GM23338 (cell line): ENCODE measurements around the gene ABHD15. TPM values are rescaled to one million over a fixed set of nuclear protein-coding genes. Genes with fewer than 3 reads are reported as not detected.

Experiments used
- ATAC-seq: fragments of 200-7000 bp; cut with Tn5 transposase; 3 replicates; pipeline ENCODE4 v1.9.1; 2020
- DNase-seq: peaks from one replicate; pipeline ENCODE4 v3.0.0-alpha.2; 2015; ENCODE audit warnings: low spot score
- H2AFZ ChIP-seq: fragments of 200-600 bp; sonication (generic); 2 replicates; pipeline ENCODE4 v1.8.0; 2016; ENCODE audit warnings: antibody characterized with exemption, mild to moderate bottlenecking, moderate library complexity
- H3F3A ChIP-seq: fragments of 200-600 bp; sonication (generic); replicated peaks from 2 replicates; pipeline ENCODE4 v1.8.0; 2017; ENCODE audit warnings: antibody characterized with exemption, mixed run types, low read depth
- H3K27ac ChIP-seq: fragments of 200-600 bp; sonication (generic); 2 replicates; pipeline ENCODE4 v1.6.1; 2016; ENCODE audit warnings: low read depth
- H3K27me3 ChIP-seq: fragments of 200-600 bp; sonication (generic); 2 replicates; pipeline ENCODE4 v1.8.0; 2016; ENCODE audit warnings: mild to moderate bottlenecking, mixed run types, moderate library complexity; ENCODE audit not compliant: insufficient read depth
- H3K36me3 ChIP-seq: fragments of 200-600 bp; sonication (generic); 2 replicates; pipeline ENCODE4 v1.8.0; 2016; ENCODE audit warnings: mild to moderate bottlenecking; ENCODE audit not compliant: insufficient read depth
- H3K4me1 ChIP-seq: fragments of 200-600 bp; sonication (generic); 2 replicates; pipeline ENCODE4 v1.8.0; 2016; ENCODE audit warnings: mild to moderate bottlenecking, moderate library complexity; ENCODE audit not compliant: insufficient read depth
- H3K4me2 ChIP-seq: fragments of 200-600 bp; sonication (generic); 2 replicates; pipeline ENCODE4 v1.7.1; 2017; ENCODE audit warnings: mixed run types
- H3K4me3 ChIP-seq: fragments of 200-600 bp; sonication (generic); 2 replicates; pipeline ENCODE4 v1.6.1; 2016; ENCODE audit warnings: mixed run types
- H3K79me2 ChIP-seq: fragments of 200-600 bp; sonication (generic); replicated peaks from 2 replicates; pipeline ENCODE4 v1.8.0; 2017; ENCODE audit warnings: mild to moderate bottlenecking; ENCODE audit not compliant: insufficient read depth
- H3K9me2 ChIP-seq: fragments of 200-600 bp; sonication (generic); 2 replicates; pipeline ENCODE4 v1.8.0; 2017; ENCODE audit not compliant: insufficient read depth
- H4K20me1 ChIP-seq: fragments of 200-600 bp; sonication (generic); replicated peaks from 2 replicates; pipeline ENCODE4 v1.8.0; 2017; ENCODE audit warnings: mild to moderate bottlenecking; ENCODE audit not compliant: insufficient read depth
- H3K27ac Mint-ChIP-seq: 2 replicates; pipeline ENCODE4 v1.8.0; 2020; ENCODE audit warnings: inconsistent platforms, mild to moderate bottlenecking, moderate library complexity, mixed read lengths
- H3K27me3 Mint-ChIP-seq: 3 replicates; pipeline ENCODE4 v1.8.0; 2022; ENCODE audit warnings: low read depth, mild to moderate bottlenecking, moderate library complexity, mixed read lengths, inconsistent platforms; ENCODE audit not compliant: insufficient read depth, poor library complexity
- H3K36me3 Mint-ChIP-seq: 3 replicates; pipeline ENCODE4 v1.8.0; 2021; ENCODE audit warnings: low read depth, mild to moderate bottlenecking, inconsistent platforms, moderate library complexity, mixed read lengths
- H3K4me1 Mint-ChIP-seq: 3 replicates; pipeline ENCODE4 v1.8.0; 2020; ENCODE audit warnings: mild to moderate bottlenecking, inconsistent platforms, mixed read lengths
- H3K4me3 Mint-ChIP-seq: 3 replicates; pipeline ENCODE4 v1.8.0; 2021; ENCODE audit warnings: moderate library complexity, mild to moderate bottlenecking, inconsistent platforms, mixed read lengths
- H3K9me3 Mint-ChIP-seq: 3 replicates; pipeline ENCODE4 v1.8.0; 2020; ENCODE audit warnings: moderate library complexity, mild to moderate bottlenecking, inconsistent platforms, mixed read lengths
- CTCF ChIP-seq, 2 experiments: fragments of 200-600 bp in 1 of 2; sonication (generic) in 1 of 2; conservative IDR thresholded peaks; 2 replicates each; pipeline versions ENCODE4 v1.5.1 to v1.6.1; 2016 to 2017; ENCODE audit warnings: antibody characterized with exemption in 2 of 2, low read depth in 2 of 2, mild to moderate bottlenecking in 2 of 2, moderate library complexity in 1 of 2
- EZH2 ChIP-seq: fragments of 200-600 bp; sonication (generic); IDR thresholded peaks from one replicate; pipeline ENCODE4 v1.8.0; 2017; ENCODE audit warnings: antibody characterized with exemption, mild to moderate bottlenecking, low read depth; ENCODE audit not compliant: unreplicated experiment
- JUNB ChIP-seq: IDR thresholded peaks from one replicate; pipeline ENCODE4 v1.6.1; 2016; ENCODE audit warnings: antibody characterized with exemption; ENCODE audit not compliant: unreplicated experiment
- POLR2AphosphoS5 ChIP-seq: IDR thresholded peaks from 2 replicates; pipeline ENCODE4 v1.6.1; 2016; ENCODE audit warnings: antibody characterized with exemption, low read depth
- REST ChIP-seq: IDR thresholded peaks from one replicate; pipeline ENCODE4 v1.6.1; 2018; ENCODE audit warnings: antibody characterized with exemption; ENCODE audit not compliant: unreplicated experiment
- STAT1 ChIP-seq: IDR thresholded peaks from one replicate; pipeline ENCODE4 v1.6.1; 2016; ENCODE audit warnings: antibody characterized with exemption; ENCODE audit not compliant: unreplicated experiment
- ZNF331 ChIP-seq: fragments of 250-450 bp; sonication (Bioruptor Pico); IDR thresholded peaks from 2 replicates; pipeline ENCODE4 v1.5.0; 2020; ENCODE audit warnings: low read depth, mild to moderate bottlenecking, moderate library complexity
- polyA plus RNA-seq: library from polyadenylated mRNA; unstranded; fragments of >200 nt; fragmentation: Nextera tagmentation; extraction: Ambion mirVana; gene quantifications from 2 replicates; pipeline ENCODE4 v1.2.1, GENCODE V29; 2016
- total RNA-seq: library from RNA; depleted of rRNA; stranded (reverse); fragments of >200 nt; shearing (Covaris generic); gene quantifications from 2 replicates; pipeline ENCODE4 v1.2.3, GENCODE V29; 2014

Gene ABHD15
- total and polyA plus RNA-seq, 2 experiments from 2014 or later, result 0.27 to 2.5 TPM

GRCh38 chr17:29589524-29590410 is 22.9 kb upstream of the ABHD15 start, which contains the start of gene GIT1:
Gene GIT1 (minus strand): TSS chr17:29589648. CDS start chr17:29589378, 270 bp downstream.
- H3F3A ChIP-seq, result peaks cover 19% of the 10 kb centered on the region
- H3K9me2 ChIP-seq, result no peaks in the 10 kb centered on the region
- H3K36me3 Mint-ChIP-seq, result no peaks in the 10 kb centered on the region; the same call in 2 of the 3 replicates
- no peak within 1 kb of the TSS for H3K27ac Mint-ChIP-seq
- peaks cover 15% of the 10 kb centered on the region for H4K20me1 ChIP-seq
- H3K4me3 ChIP-seq, result peak within 1 kb of the TSS; percentile 82
- no peak within 1 kb of the TSS for H3K27ac ChIP-seq
- H3K27me3 Mint-ChIP-seq, result peaks cover 28% of the 10 kb centered on the region
- peaks cover 12% of the 10 kb centered on the region for H3K27me3 ChIP-seq
- H3K4me1 ChIP-seq, result peaks cover 37% of the 10 kb centered on the region
- peak within 1 kb of the TSS; percentile 99 for H3K4me2 ChIP-seq
- H3K4me1 Mint-ChIP-seq, result peaks cover 46% of the 10 kb centered on the region
- H3K36me3 ChIP-seq, result no peaks in the 10 kb centered on the region
- DNase-seq, result peak; percentile 94
- peak; percentile 8 for ATAC-seq
- no peak for TF ChIP-seq JUNB
- peak; percentile 34; the same call in 1 of the 2 replicates for TF ChIP-seq POLR2AphosphoS5
- peak in 1 of 2 experiments; percentile 8; a peak in 1 of 4 replicates for TF ChIP-seq CTCF (conservative IDR thresholded peaks at IDR 0.05; ENCODE audit: low read depth in 2 of 2)
- TF ChIP-seq ZNF331, result no peak
- peak; percentile 20 for TF ChIP-seq EZH2
- peak within 1 kb of the TSS; percentile 99 for H2AFZ ChIP-seq
- no peaks in the 10 kb centered on the region for H3K9me3 Mint-ChIP-seq
- H3K4me3 Mint-ChIP-seq, result peak within 1 kb of the TSS; percentile 89
- H3K79me2 ChIP-seq, result peaks cover 40% of the 10 kb centered on the region

- no peak for TF ChIP-seq REST
- no peak for TF ChIP-seq STAT1
- peak; percentile 33 for TF ChIP-seq EZH2
- peak; percentile 63 for DNase-seq
- Histone ChIP-seq H3K9me2 (no peaks in the 10 kb centered on the region), H3K4me3 (peak overlapping the region; percentile 82), H4K20me1 (peaks cover 17% of the 10 kb centered on the region), H3K4me1 (peaks cover 42% of the 10 kb centered on the region), H3K4me2 (peak overlapping the region; percentile 99), H3K27ac (no peak overlapping the region), H3K27me3 (peaks cover 12% of the 10 kb centered on the region), H2AFZ (no peak overlapping the region), H3K36me3 (no peaks in the 10 kb centered on the region), H3F3A (peaks cover 17% of the 10 kb centered on the region), H3K79me2 (peaks cover 44% of the 10 kb centered on the region)
- peaks cover under 1% of the 10 kb centered on the region; the same call in 2 of the 3 replicates for H3K36me3 Mint-ChIP-seq
- peak; percentile 1; the same call in 2 of the 3 replicates for ATAC-seq
- peak overlapping the region; percentile 81 for H3K4me3 Mint-ChIP-seq
- peaks cover 28% of the 10 kb centered on the region for H3K27me3 Mint-ChIP-seq
- no peak overlapping the region for H3K27ac Mint-ChIP-seq
- peaks cover 50% of the 10 kb centered on the region for H3K4me1 Mint-ChIP-seq
- H3K9me3 Mint-ChIP-seq, result no peaks in the 10 kb centered on the region
These were observed 21.9 kb upstream of the ABHD15 start for GRCh38 chr17:29588562-29589411.
